Subcutaneous preadipocyte (primary cell): ENCODE measurements around the gene LMNTD1. TPM values are rescaled to one million over a fixed set of nuclear protein-coding genes. Genes with fewer than 3 reads are reported as not detected.

Experiments
- small RNA-seq: library from RNA; depleted of rRNA; stranded (forward); fragments of <200 nt; gene quantifications from one replicate; pipeline ENCODE3, GENCODE V24; 2012
- total RNA-seq: library from RNA; depleted of rRNA; stranded (reverse); fragments of >200 nt; gene quantifications from 2 replicates; pipeline ENCODE4 v1.2.3, GENCODE V29; 2012

Gene LMNTD1
- 1.4 TPM in 1 of 2 replicates, not detected in the other for total RNA-seq

GRCh38 chr12:25553098-25553497 lies at the start of gene LMNTD1:
LMNTD1 (minus strand) TSS chr12:25553283; CDS start chr12:25552959, 324 bp downstream.

Small RNAs within 50 kb of the gene (small RNA-seq; reads per million reads assigned to genes)
- not detected for gene TUBB4BP1
